NB4 (cell line): ENCODE results near the gene AP2A2.

Source experiments
- DNase-seq: peaks from one replicate; pipeline ENCODE4 v3.0.0; 2010; ENCODE audit warnings: low read depth
- H3K4me3 ChIP-seq: one replicate; pipeline ENCODE4 v1.5.1; 2011; ENCODE audit warnings: mild to moderate bottlenecking, low read depth, low read length, moderate library complexity
- MYC ChIP-seq: IDR thresholded peaks from 2 replicates; pipeline ENCODE4 v1.6.1; 2011; ENCODE audit warnings: low read depth, low read length
- POLR2A ChIP-seq: IDR thresholded peaks from 2 replicates; pipeline ENCODE4 v1.6.1; 2011; ENCODE audit warnings: mild to moderate bottlenecking; ENCODE audit not compliant: insufficient read length; ENCODE audit errors: extremely low read depth
- TF ChIP-seq, protein P1 (sequence below): IDR thresholded peaks from 2 replicates; pipeline ENCODE4 v1.6.1; 2011; ENCODE audit warnings: low read depth, low read length
- TF ChIP-seq, protein P2 (sequence below): IDR thresholded peaks from one replicate; pipeline ENCODE4 v1.5.1; 2012; ENCODE audit warnings: low read depth, low read length

The AP2A2 gene

DNA sequence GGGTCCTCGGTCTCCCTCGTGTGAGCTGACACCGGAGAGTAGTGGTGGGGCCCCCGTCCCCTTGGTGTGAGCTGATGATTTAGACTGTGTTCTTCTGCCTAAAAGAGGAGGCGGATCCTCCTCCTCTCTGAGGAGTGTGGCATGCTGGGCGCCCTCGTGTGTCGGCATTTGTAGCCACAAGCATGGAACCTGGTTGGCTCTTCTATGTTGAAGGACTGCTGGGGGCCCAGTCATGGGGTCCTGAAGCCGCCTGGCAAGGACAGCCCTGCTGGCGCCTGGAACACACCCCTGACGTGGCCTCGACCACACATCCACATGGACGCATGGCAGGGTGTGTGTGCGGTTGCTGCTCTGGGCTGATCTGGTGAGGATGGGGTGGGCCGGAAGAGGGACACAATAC, 50.2 kb downstream of the AP2A2 start:
- peak; percentile 37 for DNase-seq
- no peak overlapping the region for H3K4me3 ChIP-seq
- TF ChIP-seq, protein P1, sequence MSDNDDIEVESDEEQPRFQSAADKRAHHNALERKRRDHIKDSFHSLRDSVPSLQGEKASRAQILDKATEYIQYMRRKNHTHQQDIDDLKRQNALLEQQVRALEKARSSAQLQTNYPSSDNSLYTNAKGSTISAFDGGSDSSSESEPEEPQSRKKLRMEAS: no peak; the same call in 1 of the 2 replicates
- TF ChIP-seq MYC (no peak), POLR2A (no peak)
- TF ChIP-seq, protein P2, sequence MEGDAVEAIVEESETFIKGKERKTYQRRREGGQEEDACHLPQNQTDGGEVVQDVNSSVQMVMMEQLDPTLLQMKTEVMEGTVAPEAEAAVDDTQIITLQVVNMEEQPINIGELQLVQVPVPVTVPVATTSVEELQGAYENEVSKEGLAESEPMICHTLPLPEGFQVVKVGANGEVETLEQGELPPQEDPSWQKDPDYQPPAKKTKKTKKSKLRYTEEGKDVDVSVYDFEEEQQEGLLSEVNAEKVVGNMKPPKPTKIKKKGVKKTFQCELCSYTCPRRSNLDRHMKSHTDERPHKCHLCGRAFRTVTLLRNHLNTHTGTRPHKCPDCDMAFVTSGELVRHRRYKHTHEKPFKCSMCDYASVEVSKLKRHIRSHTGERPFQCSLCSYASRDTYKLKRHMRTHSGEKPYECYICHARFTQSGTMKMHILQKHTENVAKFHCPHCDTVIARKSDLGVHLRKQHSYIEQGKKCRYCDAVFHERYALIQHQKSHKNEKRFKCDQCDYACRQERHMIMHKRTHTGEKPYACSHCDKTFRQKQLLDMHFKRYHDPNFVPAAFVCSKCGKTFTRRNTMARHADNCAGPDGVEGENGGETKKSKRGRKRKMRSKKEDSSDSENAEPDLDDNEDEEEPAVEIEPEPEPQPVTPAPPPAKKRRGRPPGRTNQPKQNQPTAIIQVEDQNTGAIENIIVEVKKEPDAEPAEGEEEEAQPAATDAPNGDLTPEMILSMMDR: peak; percentile 10

DNA sequence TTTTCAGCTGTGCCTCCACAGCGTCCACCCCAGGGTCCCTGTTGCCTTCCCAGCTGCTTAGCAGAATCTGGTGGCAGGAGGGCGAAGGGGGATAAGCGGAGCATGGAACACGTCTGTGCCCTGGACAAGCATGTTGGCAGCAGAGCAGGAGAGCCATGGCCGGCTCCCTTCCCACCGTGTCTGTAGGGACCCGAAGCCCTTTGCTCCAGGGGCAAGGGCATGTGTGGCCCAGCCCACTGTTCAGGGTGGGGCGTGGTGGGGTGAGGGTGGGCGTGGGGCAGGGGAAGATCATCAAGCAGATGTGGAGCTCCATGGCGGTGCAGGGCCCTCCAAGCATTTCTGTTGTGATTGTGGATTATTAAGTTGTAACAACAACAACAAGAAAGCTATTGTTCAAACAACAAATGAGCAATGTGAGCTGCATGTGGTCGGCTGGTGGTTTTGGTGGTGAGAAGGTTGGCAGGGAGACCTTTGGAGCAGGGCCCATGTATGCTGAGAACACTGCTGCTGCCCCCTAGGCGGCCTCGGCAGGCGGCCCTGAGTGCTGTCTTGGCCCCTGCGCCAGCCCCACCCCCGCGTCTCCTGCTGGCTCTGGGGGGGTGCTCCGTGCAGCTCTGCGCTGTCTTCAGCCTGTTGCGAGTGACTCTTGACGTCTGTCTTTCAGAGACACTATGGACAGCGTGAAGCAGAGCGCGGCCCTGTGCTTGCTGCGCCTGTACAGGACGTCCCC, 50.9 kb downstream of the AP2A2 start:
- TF ChIP-seq, protein P1: no peak
- peak; percentile 39 for DNase-seq
- H3K4me3 ChIP-seq: no peak overlapping the region

DNA sequence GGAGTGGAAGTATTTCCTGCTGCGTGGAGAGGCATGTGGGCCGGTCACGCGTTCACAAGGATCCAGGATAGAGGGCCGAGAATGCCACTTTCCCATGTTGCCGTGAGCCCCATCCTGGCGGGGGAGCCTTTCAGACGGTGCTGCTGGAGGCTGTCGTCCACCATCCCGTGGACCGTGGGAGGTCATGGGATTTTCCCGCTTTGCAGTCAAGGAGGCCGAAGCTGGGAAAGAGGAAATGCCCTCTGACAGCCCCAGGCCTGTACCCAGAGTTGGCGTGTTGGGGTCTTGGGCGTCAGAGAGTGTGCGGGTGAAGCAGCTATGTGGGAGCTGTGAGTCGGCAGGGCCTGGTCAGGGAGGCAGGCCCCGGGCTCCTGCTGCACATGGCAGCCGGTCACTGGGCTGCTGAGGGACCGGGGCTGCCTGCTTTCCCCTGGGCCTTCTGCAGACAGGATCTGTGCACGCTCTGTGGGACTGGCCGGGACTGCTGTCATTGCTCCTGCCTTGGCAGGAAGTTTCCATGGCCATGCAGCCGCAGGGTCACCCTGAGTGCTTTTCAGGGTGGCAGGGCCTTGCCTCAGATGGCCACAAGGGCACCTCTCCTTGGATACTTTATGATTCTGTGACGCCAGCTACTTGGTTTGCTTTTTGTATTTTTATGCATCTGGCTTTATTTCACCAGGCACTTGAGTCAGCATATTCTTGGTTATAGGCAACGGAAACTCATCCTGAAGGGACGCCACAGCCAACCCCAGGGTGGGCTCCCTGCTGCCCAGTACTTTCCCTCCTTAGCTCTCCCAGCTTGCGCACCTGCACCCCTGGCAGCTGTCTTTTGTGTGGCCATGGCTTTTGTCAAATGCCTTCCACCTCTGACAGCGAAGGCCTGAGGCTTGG, 52.4 kb downstream of the AP2A2 start:
- no peak for DNase-seq
- TF ChIP-seq MYC: no peak
- TF ChIP-seq, protein P1: no peak
- no peak for TF ChIP-seq POLR2A
- TF ChIP-seq, protein P2: no peak
- H3K4me3 ChIP-seq: no peak overlapping the region

DNA sequence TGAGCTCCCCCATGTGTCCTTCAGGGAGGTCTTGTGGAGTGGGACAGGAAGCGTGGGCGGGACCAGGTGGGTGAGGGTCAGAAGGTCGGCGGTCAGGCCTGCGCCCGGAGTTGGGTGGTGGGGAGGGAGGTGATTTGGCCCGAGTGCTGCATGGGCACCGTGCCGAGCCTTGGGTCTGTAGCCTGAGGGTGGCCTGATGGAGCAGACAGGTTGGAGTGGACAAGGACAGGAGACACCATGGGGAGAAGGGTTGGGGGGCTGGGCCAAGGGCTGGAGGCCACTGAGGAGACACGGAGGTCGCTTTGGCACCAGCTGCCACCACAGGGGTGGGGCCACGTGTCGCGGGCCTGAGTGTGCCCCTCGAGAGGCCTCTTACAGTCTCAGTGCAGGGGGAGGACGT, 53.1 kb downstream of the AP2A2 start:
- no peak for DNase-seq
- H3K4me3 ChIP-seq: no peak overlapping the region
- TF ChIP-seq MYC (no peak), POLR2A (no peak)
- TF ChIP-seq, protein P1: no peak
- TF ChIP-seq, protein P2: no peak

DNA sequence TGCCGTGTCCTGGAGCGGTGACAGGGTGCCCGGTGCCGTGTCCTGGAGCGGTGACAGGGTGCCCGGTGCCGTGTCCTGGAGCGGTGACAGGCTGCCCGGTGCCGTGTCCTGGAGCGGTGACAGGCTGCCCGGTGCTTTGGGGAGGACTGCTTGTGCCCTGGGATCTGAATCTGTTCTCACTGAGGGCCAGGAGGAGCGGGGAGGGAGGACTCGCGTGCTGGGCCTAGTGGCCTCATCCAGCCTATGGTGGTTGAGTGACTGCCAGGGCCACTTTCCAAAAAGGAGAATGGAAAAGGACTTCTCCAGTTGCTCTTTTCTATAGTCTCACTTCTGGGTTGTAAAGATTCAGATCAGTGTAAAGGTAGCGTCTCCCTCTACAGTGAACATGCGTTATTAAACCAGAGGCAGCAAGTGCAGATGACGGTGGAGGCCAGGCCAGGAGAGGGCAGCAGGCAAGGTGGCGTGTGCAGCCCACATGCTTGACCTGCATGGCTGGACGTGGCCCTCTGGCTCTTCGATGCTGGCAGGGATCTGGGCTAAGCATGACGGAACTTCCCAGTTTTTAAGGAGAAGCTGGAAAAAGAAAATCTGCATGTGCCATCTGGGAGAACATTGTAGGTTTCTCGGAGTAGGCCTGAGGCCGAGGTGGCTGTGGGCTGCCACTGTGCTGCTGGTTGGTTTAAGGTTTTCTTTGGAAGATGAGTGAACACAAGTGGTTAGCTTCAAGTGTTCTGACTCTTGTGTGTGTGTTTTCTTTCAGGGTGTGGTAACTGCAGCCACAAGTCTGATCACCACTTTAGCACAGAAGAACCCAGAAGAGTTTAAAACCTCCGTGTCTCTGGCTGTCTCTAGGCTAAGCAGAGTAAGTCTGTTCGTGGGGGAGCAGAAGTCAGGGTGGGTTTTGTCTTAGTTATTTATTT, 55.0 kb downstream of the AP2A2 start:
- no peak for TF ChIP-seq MYC
- TF ChIP-seq POLR2A: no peak
- TF ChIP-seq, protein P2: no peak
- TF ChIP-seq, protein P1: no peak
- no peak overlapping the region for H3K4me3 ChIP-seq
- no peak for DNase-seq
